Esophagus (tissue), 2 donors: ENCODE measurements around the gene CXCL13. TPM values are rescaled to one million over a fixed set of nuclear protein-coding genes. Genes with fewer than 3 reads are reported as not detected.
"Not testable (repeated sequence)": the region's sequence is repeated elsewhere in the genome, so short reads cannot be mapped to it uniquely, and the experiment has no call there.

Source experiments
- H3K27ac ChIP-seq, 2 donors: one replicate each; pipeline ENCODE4 v1.5.1; 2013; ENCODE audit warnings: low read depth in 2 of 2, mild to moderate bottlenecking in 2 of 2, inconsistent platforms in 1 of 2, low read length in 1 of 2, moderate library complexity in 1 of 2
- H3K27me3 ChIP-seq, 2 donors: one replicate each; pipeline ENCODE4 v1.6.1; 2013; ENCODE audit warnings: low read length in 2 of 2, control low read depth in 1 of 2, mild to moderate bottlenecking in 1 of 2; ENCODE audit not compliant: insufficient read depth in 2 of 2, control insufficient read depth in 1 of 2
- H3K36me3 ChIP-seq, 2 donors: one replicate each; pipeline ENCODE4 v1.6.1; 2013; ENCODE audit warnings: low read length in 1 of 2; ENCODE audit not compliant: control insufficient read depth in 2 of 2, insufficient read depth in 2 of 2
- H3K4me1 ChIP-seq, 2 donors: one replicate each; pipeline ENCODE4 v1.6.1; 2013; ENCODE audit warnings: low read length in 1 of 2; ENCODE audit not compliant: control insufficient read depth in 2 of 2, insufficient read depth in 2 of 2
- H3K4me3 ChIP-seq, 2 donors: one replicate each; pipeline ENCODE4 v1.5.1; 2013; ENCODE audit warnings: low read length in 2 of 2, mild to moderate bottlenecking in 2 of 2, low read depth in 1 of 2, moderate library complexity in 1 of 2
- H3K9me3 ChIP-seq, 2 donors: one replicate each; pipeline ENCODE4 v1.6.1; 2013; ENCODE audit warnings: mild to moderate bottlenecking in 2 of 2, low read depth in 1 of 2, low read length in 1 of 2, moderate library complexity in 1 of 2; ENCODE audit not compliant: control insufficient read depth in 2 of 2, insufficient read depth in 1 of 2
- WGBS, 2 donors: extraction: QIAGEN DNeasy Blood & Tissue Kit; methylation state at CpG; one replicate each; pipeline ENCODE4 v1.1.7; 2013; 5-methylcytosine and 5-hydroxymethylcytosine counted together
- polyA plus RNA-seq, 2 donors: library from polyadenylated mRNA; stranded (reverse); fragments of 200-250 nt; gene quantifications; one replicate each; pipeline ENCODE4 v1.2.3, GENCODE V29; 2013
- donor health status: healthy with polysubstance abuse.
- donor health status: Bipolar disorder and iron deficiency.

Gene CXCL13
- polyA plus RNA-seq: 1 to 10 TPM in 1 of 2 donors, under 1 TPM in 1; 0.16 to 1.2 TPM

- H3K4me3 ChIP-seq: no peak within 1 kb of the TSS
- H3K9me3 ChIP-seq: no peaks in the 10 kb centered on the region
- no peaks in the 10 kb centered on the region for H3K36me3 ChIP-seq
- 75 to 91% methylated on average over 8 of the region's 8 CpGs for WGBS, 2 donors
- H3K27me3 ChIP-seq: no peaks in the 10 kb centered on the region
- no peaks in the 10 kb centered on the region for H3K4me1 ChIP-seq
- no peak within 1 kb of the TSS for H3K27ac ChIP-seq
Measured at GRCh38 chr4:77605210-77605902, at the start of gene CXCL13. TSS of gene CXCL13 (plus strand) at chr4:77605820. CDS start at chr4:77605866, 46 bp downstream.

GRCh38 chr4:77560170-77560569 is 45.5 kb upstream of the CXCL13 start:
- H3K36me3 ChIP-seq: no peaks in the 10 kb centered on the region
- H3K27ac ChIP-seq: no peak overlapping the region
- H3K4me3 ChIP-seq: no peak overlapping the region
- no peaks in the 10 kb centered on the region for H3K9me3 ChIP-seq
- H3K27me3 ChIP-seq: no peaks in the 10 kb centered on the region
- 73 to 87% methylated on average over 1 of the region's 1 CpG for WGBS, 2 donors
- no peaks in the 10 kb centered on the region for H3K4me1 ChIP-seq

GRCh38 chr4:77561720-77562119 is 43.9 kb upstream of the CXCL13 start:
- H3K4me1 ChIP-seq, H3K36me3 ChIP-seq: not testable (repeated sequence)

GRCh38 chr4:77564231-77564630 is 41.4 kb upstream of the CXCL13 start:
- H3K4me3 ChIP-seq: no peak overlapping the region
- no peaks in the 10 kb centered on the region for H3K36me3 ChIP-seq
- 22 to 37% methylated on average over 2 of the region's 2 CpGs for WGBS, 2 donors
- H3K27ac ChIP-seq: no peak overlapping the region
- H3K9me3 ChIP-seq: no peaks in the 10 kb centered on the region
- H3K4me1 ChIP-seq: no peaks in the 10 kb centered on the region
- H3K27me3 ChIP-seq: no peaks in the 10 kb centered on the region

More at GRCh38 chr4:77561720-77562119, 43.9 kb upstream of the CXCL13 start:
- not testable (repeated sequence) for H3K9me3 ChIP-seq, H3K27me3 ChIP-seq, H3K27ac ChIP-seq, H3K4me3 ChIP-seq
- WGBS, 2 donors: 95% methylated on average over 11 to 12 of the region's 12 CpGs

GRCh38 chr4:77566148-77566547 is 39.5 kb upstream of the CXCL13 start:
- H3K27me3 ChIP-seq: no peaks in the 10 kb centered on the region

GRCh38 chr4:77567549-77567948 is 38.1 kb upstream of the CXCL13 start:
- Histone ChIP-seq H3K36me3 (no peaks in the 10 kb centered on the region), H3K4me1 (no peaks in the 10 kb centered on the region), H3K9me3 (no peaks in the 10 kb centered on the region), H3K4me3 (no peak overlapping the region), H3K27ac (no peak overlapping the region), H3K27me3 (no peaks in the 10 kb centered on the region)

More at GRCh38 chr4:77566148-77566547, 39.5 kb upstream of the CXCL13 start:
- Histone ChIP-seq H3K27ac (no peak overlapping the region), H3K36me3 (no peaks in the 10 kb centered on the region), H3K4me3 (no peak overlapping the region), H3K9me3 (no peaks in the 10 kb centered on the region), H3K4me1 (no peaks in the 10 kb centered on the region)
- 70 to 76% methylated on average over 3 of the region's 3 CpGs for WGBS, 2 donors

- H3K36me3 ChIP-seq, H3K27ac ChIP-seq: not testable (repeated sequence)
- WGBS, 2 donors: 91 to 96% methylated on average over 20 to 32 of the region's 32 CpGs
Measured at GRCh38 chr4:77570508-77571214, 35.0 kb upstream of the CXCL13 start.

GRCh38 chr4:77576351-77576750 is 29.3 kb upstream of the CXCL13 start:
- Histone ChIP-seq H3K27me3 (no peaks in the 10 kb centered on the region), H3K4me3 (no peak overlapping the region), H3K4me1 (no peaks in the 10 kb centered on the region), H3K27ac (no peak overlapping the region), H3K36me3 (no peaks in the 10 kb centered on the region), H3K9me3 (no peaks in the 10 kb centered on the region)

More at GRCh38 chr4:77570508-77571214, 35.0 kb upstream of the CXCL13 start:
- not testable (repeated sequence) for H3K9me3 ChIP-seq, H3K4me1 ChIP-seq, H3K4me3 ChIP-seq, H3K27me3 ChIP-seq

GRCh38 chr4:77578145-77578544 is 27.5 kb upstream of the CXCL13 start:
- Histone ChIP-seq H3K36me3 (no peaks in the 10 kb centered on the region), H3K27me3 (no peaks in the 10 kb centered on the region), H3K27ac (no peak overlapping the region), H3K4me3 (no peak overlapping the region), H3K4me1 (no peaks in the 10 kb centered on the region), H3K9me3 (no peaks in the 10 kb centered on the region)
- 34 to 41% methylated on average over 2 of the region's 2 CpGs for WGBS, 2 donors
